H1 (cell line): Measurements from ENCODE around the gene GALNT18. TPM values are rescaled to one million over a fixed set of nuclear protein-coding genes. Genes with fewer than 3 reads are reported as not detected.

Source experiments
- CTCF ChIA-PET: fragments of 300-600 bp; sonication (Branson Sonifier 250); formaldehyde crosslinking; loops from one replicate; lab custom pipeline; 2021; ENCODE audit not compliant: partially characterized antibody; lab: Charles Lee
- POLR2A ChIA-PET: fragments of 300-600 bp; sonication (Branson Sonifier 250); formaldehyde crosslinking; loops from one replicate; lab custom pipeline; 2021; ENCODE audit warnings: inconsistent platforms; ENCODE audit not compliant: partially characterized antibody; lab: Charles Lee
- DNase-seq, 2 experiments: peaks; one replicate each; pipeline versions ENCODE4 v3.0.0 to v3.0.0-alpha.2; 2010 to 2022; ENCODE audit warnings: low spot score in 2 of 2, low read depth in 1 of 2, mixed read lengths in 1 of 2
- FAIRE-seq: peaks from 2 replicates; lab custom pipeline; 2011; peaks lifted over from hg19 to GRCh38; lab: Jason Lieb, UNC
- H2AFZ ChIP-seq: 2 replicates; pipeline ENCODE4 v1.8.1; 2012; ENCODE audit warnings: low read length, inconsistent platforms
- H2AK5ac ChIP-seq: 2 replicates; pipeline ENCODE4 v1.6.1; 2013; ENCODE audit warnings: low read depth, low read length
- H2BK120ac ChIP-seq: replicated peaks from 2 replicates; pipeline ENCODE3; 2013; ENCODE audit warnings: low read depth, low read length, inconsistent platforms
- H2BK12ac ChIP-seq: 2 replicates; pipeline ENCODE4 v1.6.1; 2013; ENCODE audit warnings: low read depth, low read length
- H2BK15ac ChIP-seq: 2 replicates; pipeline ENCODE4 v1.6.1; 2013; ENCODE audit warnings: low read length
- H2BK20ac ChIP-seq: 2 replicates; pipeline ENCODE4 v1.6.1; 2013; ENCODE audit warnings: low read length
- H2BK5ac ChIP-seq: 2 replicates; pipeline ENCODE4 v1.6.1; 2013; ENCODE audit warnings: low read depth, low read length
- H3K14ac ChIP-seq: 2 replicates; pipeline ENCODE4 v1.6.1; 2013; ENCODE audit warnings: inconsistent platforms; ENCODE audit not compliant: insufficient read length
- H3K18ac ChIP-seq: 2 replicates; pipeline ENCODE4 v1.6.1; 2013; ENCODE audit warnings: low read length; ENCODE audit errors: extremely low read depth
- H3K23ac ChIP-seq: 2 replicates; pipeline ENCODE4 v1.6.1; 2013; ENCODE audit warnings: inconsistent platforms; ENCODE audit not compliant: insufficient read length
- H3K23me2 ChIP-seq: 2 replicates; pipeline ENCODE4 v1.6.1; 2013; ENCODE audit warnings: low read depth, low read length
- H3K27ac ChIP-seq: 2 replicates; pipeline ENCODE4 v1.6.1; 2011; ENCODE audit warnings: low read depth, low read length, inconsistent platforms
- H3K27me3 ChIP-seq, 4 experiments: replicated peaks in 1 of 4; 1 replicate in 1 of 4; 2 replicates in 3 of 4; pipeline versions ENCODE4 v1.6.1 to v1.8.1; 2011 to 2013; ENCODE audit warnings: low read length in 3 of 4, mild to moderate bottlenecking in 3 of 4, inconsistent platforms in 2 of 4, mixed read lengths in 2 of 4, moderate library complexity in 1 of 4; ENCODE audit not compliant: control insufficient read depth in 3 of 4, insufficient read depth in 3 of 4; ENCODE audit errors: extremely low read depth in 1 of 4
- H3K36me3 ChIP-seq, 4 experiments: 2 replicates each; pipeline versions ENCODE4 v1.6.1 to v1.8.1; 2011 to 2013; ENCODE audit warnings: mild to moderate bottlenecking in 4 of 4, low read length in 3 of 4, moderate library complexity in 2 of 4, control low read depth in 1 of 4, inconsistent platforms in 1 of 4; ENCODE audit not compliant: insufficient read depth in 4 of 4, control insufficient read depth in 2 of 4
- H3K4ac ChIP-seq: replicated peaks from 2 replicates; pipeline ENCODE3; 2013; ENCODE audit warnings: low read length, low read depth, mixed read lengths, inconsistent platforms; ENCODE audit not compliant: insufficient read length
- H3K4me1 ChIP-seq, 4 experiments: replicated peaks in 1 of 4; 1 replicate in 1 of 4; 2 replicates in 3 of 4; pipeline versions ENCODE4 v1.6.1 to v1.8.1; 2011 to 2013; ENCODE audit warnings: low read length in 3 of 4, inconsistent platforms in 2 of 4, mixed read lengths in 1 of 4; ENCODE audit not compliant: insufficient read depth in 4 of 4, control insufficient read depth in 3 of 4
- H3K4me2 ChIP-seq, 2 experiments: 2 replicates each; pipeline versions ENCODE4 v1.6.1 to v1.8.1; 2011 to 2013; ENCODE audit warnings: low read depth in 2 of 2, low read length in 2 of 2, control low read depth in 1 of 2, inconsistent platforms in 1 of 2, mild to moderate bottlenecking in 1 of 2; ENCODE audit not compliant: insufficient read depth in 1 of 2
- H3K4me3 ChIP-seq, 4 experiments: fragments of 200-600, 300-600 bp in 1 of 4; sonication (generic), shearing (Covaris generic), sonication (Bioruptor Twin) in 1 of 4; 2 replicates each; pipeline versions ENCODE4 v1.5.1 to v1.8.1; 2011 to 2016; ENCODE audit warnings: low read length in 4 of 4, low read depth in 3 of 4, control low read depth in 2 of 4, inconsistent platforms in 2 of 4, mild to moderate bottlenecking in 2 of 4, mixed read lengths in 1 of 4, moderate library complexity in 1 of 4; ENCODE audit not compliant: insufficient read depth in 2 of 4; ENCODE audit errors: extremely low read depth in 1 of 4
- H3K56ac ChIP-seq: replicated peaks from 2 replicates; pipeline ENCODE3; 2013; ENCODE audit warnings: low read depth, mild to moderate bottlenecking, mixed read lengths, low read length, inconsistent platforms; ENCODE audit not compliant: insufficient read length
- H3K79me1 ChIP-seq: 2 replicates; pipeline ENCODE4 v1.6.1; 2013; ENCODE audit warnings: low read depth, low read length, control low read depth
- H3K79me2 ChIP-seq, 2 experiments: 2 replicates each; pipeline versions ENCODE4 v1.6.1 to v1.8.1; 2012 to 2013; ENCODE audit warnings: low read length in 2 of 2, mild to moderate bottlenecking in 2 of 2, inconsistent platforms in 1 of 2; ENCODE audit not compliant: insufficient read depth in 2 of 2, control insufficient read depth in 1 of 2
- H3K9ac ChIP-seq, 4 experiments: replicated peaks in 1 of 4; 1 replicate in 1 of 4; 2 replicates in 3 of 4; pipeline versions ENCODE4 v1.6.1 to v1.8.1; 2011 to 2013; ENCODE audit warnings: low read depth in 3 of 4, low read length in 3 of 4, control low read depth in 2 of 4, mild to moderate bottlenecking in 2 of 4, moderate library complexity in 2 of 4, inconsistent platforms in 1 of 4; ENCODE audit errors: extremely low read depth in 1 of 4
- H3K9me3 ChIP-seq, 2 experiments: 2 replicates each; pipeline versions ENCODE4 v1.6.1 to v1.8.1; 2012 to 2013; ENCODE audit warnings: mild to moderate bottlenecking in 2 of 2, moderate library complexity in 2 of 2, control low read depth in 1 of 2, inconsistent platforms in 1 of 2, low read depth in 1 of 2, low read length in 1 of 2, mixed read lengths in 1 of 2; ENCODE audit not compliant: insufficient read depth in 2 of 2
- H4K20me1 ChIP-seq, 2 experiments: replicated peaks in 1 of 2; 2 replicates each; pipeline versions ENCODE3 to v1.8.1; 2011 to 2013; ENCODE audit warnings: inconsistent platforms in 2 of 2, low read length in 2 of 2, mild to moderate bottlenecking in 1 of 2; ENCODE audit not compliant: insufficient read depth in 2 of 2, control insufficient read depth in 1 of 2
- H4K5ac ChIP-seq: 2 replicates; pipeline ENCODE4 v1.6.1; 2013; ENCODE audit warnings: low read length, low read depth, mixed read lengths, inconsistent platforms; ENCODE audit not compliant: insufficient read length
- H4K8ac ChIP-seq: 2 replicates; pipeline ENCODE4 v1.8.0; 2013; ENCODE audit warnings: mild to moderate bottlenecking, moderate library complexity, low read length, inconsistent platforms; ENCODE audit not compliant: insufficient read depth; ENCODE audit errors: extremely low read depth
- H4K91ac ChIP-seq: replicated peaks from 2 replicates; pipeline ENCODE3; 2013; ENCODE audit warnings: low read length, mixed read lengths, inconsistent platforms; ENCODE audit not compliant: insufficient read length
- CEBPB ChIP-seq: IDR thresholded peaks from 2 replicates; pipeline ENCODE4 v1.6.1; 2012; ENCODE audit warnings: low read depth, low read length
- CHD2 ChIP-seq: IDR thresholded peaks from 2 replicates; pipeline ENCODE4 v1.6.1; 2012; ENCODE audit warnings: low read length, improper control_type of control experiment
- CTBP2 ChIP-seq: IDR thresholded peaks from 2 replicates; pipeline ENCODE4 v1.7.0; 2011; ENCODE audit warnings: borderline replicate concordance, mild to moderate bottlenecking, moderate library complexity, mixed read lengths, low read length; ENCODE audit not compliant: insufficient read depth, insufficient read length
- EZH2 ChIP-seq: fragments of 200-600 bp; sonication (generic); IDR thresholded peaks from 2 replicates; pipeline ENCODE4 v1.7.1; 2012; ENCODE audit warnings: low read depth, mild to moderate bottlenecking, moderate library complexity, low read length, inconsistent platforms; ENCODE audit not compliant: severe bottlenecking
- FOSL1 ChIP-seq: IDR thresholded peaks from 2 replicates; pipeline ENCODE4 v1.6.1; 2011; ENCODE audit warnings: mild to moderate bottlenecking, low read depth, low read length, moderate library complexity; ENCODE audit not compliant: insufficient read depth
- GTF2F1 ChIP-seq: IDR thresholded peaks from 2 replicates; pipeline ENCODE4 v1.6.1; 2012; ENCODE audit warnings: low read depth, low read length, improper control_type of control experiment, borderline replicate concordance
- HDAC6 ChIP-seq: IDR thresholded peaks from one replicate; pipeline ENCODE4 v1.7.1; 2012; ENCODE audit warnings: low read depth, mild to moderate bottlenecking, inconsistent platforms, low read length, moderate library complexity
- KDM1A ChIP-seq: fragments of 200-600, 300-600 bp; sonication (generic); IDR thresholded peaks from 2 replicates; pipeline ENCODE4 v1.7.1; 2016; ENCODE audit warnings: mild to moderate bottlenecking, low read length, borderline replicate concordance
- MAFK ChIP-seq: IDR thresholded peaks from 2 replicates; pipeline ENCODE4 v1.6.1; 2012; ENCODE audit warnings: low read depth, mild to moderate bottlenecking, improper control_type of control experiment, low read length
- NRF1 ChIP-seq: IDR thresholded peaks from 2 replicates; pipeline ENCODE4 v1.6.1; 2011; ENCODE audit warnings: mild to moderate bottlenecking, low read depth, low read length, improper control_type of control experiment
- PHF8 ChIP-seq: fragments of 200-600 bp; sonication (generic); conservative IDR thresholded peaks from 2 replicates; pipeline ENCODE4 v1.7.1; 2012; ENCODE audit warnings: low read depth, mild to moderate bottlenecking, inconsistent platforms, low read length, moderate library complexity
- RAD21 ChIP-seq, 2 experiments: IDR thresholded peaks in 1 of 2; conservative IDR thresholded peaks in 1 of 2; 2 replicates each; pipeline ENCODE4 v1.6.1; 2011; ENCODE audit warnings: low read depth in 2 of 2, low read length in 2 of 2, improper control_type of control experiment in 1 of 2, inconsistent platforms in 1 of 2, mild to moderate bottlenecking in 1 of 2, moderate library complexity in 1 of 2
- SP1 ChIP-seq: IDR thresholded peaks from 2 replicates; pipeline ENCODE4 v1.6.1; 2011; ENCODE audit warnings: low read depth, low read length
- SP2 ChIP-seq: IDR thresholded peaks from 2 replicates; pipeline ENCODE4 v1.6.1; 2012; ENCODE audit warnings: mild to moderate bottlenecking, low read length, inconsistent platforms
- TAF1 ChIP-seq: IDR thresholded peaks from 2 replicates; pipeline ENCODE4 v1.6.1; 2011; ENCODE audit warnings: mild to moderate bottlenecking, low read depth, low read length
- YY1 ChIP-seq: IDR thresholded peaks from 2 replicates; pipeline ENCODE4 v1.6.1; 2011; ENCODE audit warnings: low read depth, mild to moderate bottlenecking, low read length
- WGBS, 2 experiments: shearing (Covaris generic) in 1 of 2; methylation state at CpG; one replicate each; pipeline versions ENCODE4 v1.1.6 to v1.1.7; 2013 to 2015; ENCODE audit warnings: low lambda C conversion rate in 2 of 2, mixed read lengths in 2 of 2, inconsistent platforms in 1 of 2, low coverage in 1 of 2, missing lambda C conversion rate in 1 of 2; ENCODE audit not compliant: insufficient replicate concordance in 2 of 2, insufficient coverage in 1 of 2, insufficient read length in 1 of 2; ENCODE audit errors: extremely low coverage in 1 of 2, missing lambda C conversion rate in 1 of 2; 5-methylcytosine and 5-hydroxymethylcytosine counted together
- polyA plus RNA-seq, 7 experiments: library from polyadenylated mRNA; depleted of rRNA in 3 of 7; stranded (reverse) in 5 of 7; unstranded in 2 of 7; fragments of >200 nt in 5 of 7; fragments of 200-250 nt in 2 of 7; gene quantifications; 1 replicate in 5 of 7; 2 replicates in 1 of 7; 4 replicates in 1 of 7; pipeline versions ENCODE4 v1.2.1 to v1.2.3, GENCODE V29; 2011 to 2013; ENCODE audit warnings: missing spikeins in 2 of 7, mixed read lengths in 2 of 7
- total RNA-seq: library from RNA; stranded (reverse); fragmentation: NEBNext Ultra II Directional; extraction: Animal tissue kit (Norgen Biotek cat#: 25700); gene quantifications from 2 replicates; pipeline ENCODE4 v1.2.1, GENCODE V29; 2021

The GALNT18 gene
- total and polyA plus RNA-seq, 2 of the 8 experiments (the other 6 are each of a cell fraction or from before 2014, with no cell fraction given) = 6.0 to 9.4 TPM

- Histone ChIP-seq H4K91ac (no peak overlapping the region), H2AK5ac (no peak overlapping the region), H3K9me3 (no peaks in the 10 kb centered on the region), H3K4me3 (no peak overlapping the region), H2BK12ac (no peak overlapping the region), H3K36me3 (no peaks in the 10 kb centered on the region), H3K14ac (no peak overlapping the region), H3K9ac (no peak overlapping the region), H3K79me1 (no peaks in the 10 kb centered on the region), H3K27me3 (no peaks in the 10 kb centered on the region), H4K5ac (no peak overlapping the region), H3K23ac (no peak overlapping the region), H4K8ac (no peak overlapping the region), H3K56ac (no peak overlapping the region), H2BK20ac (no peak overlapping the region), H3K27ac (no peak overlapping the region), H3K4me1 (no peaks in the 10 kb centered on the region), H2AFZ (no peak overlapping the region), H3K4ac (no peak overlapping the region), H3K23me2 (no peaks in the 10 kb centered on the region), H2BK120ac (no peak overlapping the region), H3K18ac (no peak overlapping the region), H2BK5ac (no peak overlapping the region), H3K4me2 (no peak overlapping the region), H2BK15ac (no peak overlapping the region), H4K20me1 (no peaks in the 10 kb centered on the region), H3K79me2 (no peaks in the 10 kb centered on the region)
- no peak for DNase-seq
- POLR2A ChIA-PET = no interaction called here
- FAIRE-seq = no peak
- CTCF ChIA-PET = interaction anchor here (1.5 kb wide), 1 partner anchor 23 kb away, joined by 3 read pairs; no protein-coding TSS in a partner anchor
- WGBS, 2 experiments = 75% methylated on average over 1 of the region's 1 CpG; no CpG with 5 or more reads in 1 of the 2 experiments
- TF ChIP-seq PHF8 = no peak
- no peak for TF ChIP-seq CEBPB
- no peak for TF ChIP-seq CTBP2
- no peak for TF ChIP-seq KDM1A
- TF ChIP-seq MAFK = no peak
- TF ChIP-seq TAF1 = no peak
- TF ChIP-seq EZH2 = no peak
- TF ChIP-seq NRF1 = no peak
- TF ChIP-seq SP2 = no peak
- TF ChIP-seq HDAC6 = no peak
- no peak for TF ChIP-seq RAD21 (IDR thresholded peaks at IDR 0.05 in 1 of 2, conservative IDR thresholded peaks at IDR 0.05 in 1 of 2; ENCODE audit: low read depth in 2 of 2, low read length in 2 of 2)
- no peak for TF ChIP-seq FOSL1
- TF ChIP-seq GTF2F1 = no peak
- no peak for TF ChIP-seq YY1
- TF ChIP-seq CHD2 = no peak
- TF ChIP-seq SP1 = no peak
Measured at GRCh38 chr11:11308249-11308648, 313.6 kb downstream of the GALNT18 start.
